K562 (cell line): ENCODE results near the gene PDZRN3. TPM values are rescaled to one million over a fixed set of nuclear protein-coding genes. Genes with fewer than 3 reads are reported as not detected.

Experiments used
- ATAC-seq: fragments of 200-7000 bp; cut with Tn5 transposase; 3 replicates; pipeline ENCODE4 v1.9.1; 2020; ENCODE audit warnings: moderate library complexity
- BruUV-seq: library from RNA; stranded (reverse); fragments of 400-500 nt; replicated peaks from 2 replicates; lab custom pipeline; 2021; lab: Mats Ljungman, UMichigan
- CTCF ChIA-PET: fragments of 300-600 bp; formaldehyde crosslinking; extraction: SDS; loops from one replicate; lab custom pipeline; 2021; ENCODE audit warnings: low intra/inter-chr PET ratio; lab: Yijun Ruan, JAX
- POLR2A ChIA-PET: fragments of 300-600, 350-650 bp; sonication (Branson Sonifier 250); formaldehyde crosslinking; extraction: SDS; loops from one replicate; lab custom pipeline; 2021; ENCODE audit warnings: antibody characterized with exemption, inconsistent platforms; lab: Yijun Ruan, JAX
- DNase-seq, 4 experiments: peaks; one replicate each; pipeline versions ENCODE4 v3.0.0 to v3.0.0-alpha.2; 2011 to 2018; ENCODE audit warnings: low spot score in 3 of 4, mixed read lengths in 3 of 4; ENCODE audit errors: extremely low read depth in 1 of 4
- FAIRE-seq: peaks from 2 replicates; lab custom pipeline; 2011; peaks lifted over from hg19 to GRCh38; lab: Jason Lieb, UNC
- H2AFZ ChIP-seq: 2 replicates; pipeline ENCODE4 v1.6.0; 2011; ENCODE audit warnings: low read depth, low read length, control low read depth, inconsistent platforms
- H3K27ac ChIP-seq: fragments of 200-600 bp; 3 replicates; pipeline ENCODE4 v1.8.0; 2011; ENCODE audit warnings: low read depth, mild to moderate bottlenecking, control low read depth, inconsistent platforms, low read length, moderate library complexity, mixed read lengths; ENCODE audit errors: extremely low read depth
- H3K27me3 ChIP-seq, 2 experiments: fragments of 300-600 bp in 1 of 2; 2 replicates in 1 of 2; 3 replicates in 1 of 2; pipeline versions ENCODE4 v1.6.0 to v1.8.0; 2011; ENCODE audit warnings: inconsistent platforms in 2 of 2, low read length in 2 of 2, mild to moderate bottlenecking in 1 of 2, mixed read lengths in 1 of 2, moderate library complexity in 1 of 2; ENCODE audit not compliant: control insufficient read depth in 2 of 2, insufficient read depth in 2 of 2
- H3K36me3 ChIP-seq: fragments of 300-600 bp; 3 replicates; pipeline ENCODE4 v1.8.0; 2011; ENCODE audit warnings: mild to moderate bottlenecking, low read length, inconsistent platforms; ENCODE audit not compliant: control insufficient read depth, insufficient read depth
- H3K4me1 ChIP-seq, 2 experiments: fragments of 200-600 bp in 1 of 2; replicated peaks in 1 of 2; 2 replicates in 1 of 2; 3 replicates in 1 of 2; pipeline versions ENCODE4 v1.5.1 to v1.8.0; 2011; ENCODE audit warnings: inconsistent platforms in 2 of 2, low read length in 2 of 2, mild to moderate bottlenecking in 1 of 2, mixed read lengths in 1 of 2, moderate library complexity in 1 of 2; ENCODE audit not compliant: control insufficient read depth in 2 of 2, insufficient read depth in 2 of 2
- H3K4me2 ChIP-seq: 2 replicates; pipeline ENCODE4 v1.6.1; 2011; ENCODE audit warnings: low read length, control low read depth, inconsistent platforms, mixed read lengths; ENCODE audit not compliant: insufficient read depth
- H3K4me3 ChIP-seq: fragments of 200-600 bp; sonication (generic), shearing (Covaris generic); 2 replicates; pipeline ENCODE4 v1.5.1; 2016; ENCODE audit warnings: control low read depth, inconsistent platforms
- H3K79me2 ChIP-seq: fragments of 200-600 bp; 3 replicates; pipeline ENCODE4 v1.8.0; 2011; ENCODE audit warnings: low read length, inconsistent platforms; ENCODE audit not compliant: control insufficient read depth, insufficient read depth
- H3K9ac ChIP-seq, 2 experiments: 2 replicates each; pipeline versions ENCODE4 v1.6.0 to v1.6.1; 2011; ENCODE audit warnings: low read depth in 2 of 2, low read length in 2 of 2, control low read depth in 1 of 2, inconsistent platforms in 1 of 2, mild to moderate bottlenecking in 1 of 2, mixed read lengths in 1 of 2; ENCODE audit not compliant: insufficient read depth in 1 of 2
- H3K9me1 ChIP-seq: one replicate; pipeline ENCODE4 v1.6.0; 2011; ENCODE audit warnings: inconsistent platforms, mild to moderate bottlenecking, low read length, moderate library complexity; ENCODE audit not compliant: control insufficient read depth, insufficient read depth
- H3K9me3 ChIP-seq: replicated peaks from 2 replicates; pipeline ENCODE4 v1.5.1; 2011; ENCODE audit warnings: low read depth, low read length, inconsistent platforms; ENCODE audit not compliant: control insufficient read depth, insufficient read depth
- H4K20me1 ChIP-seq: replicated peaks from 2 replicates; pipeline ENCODE4 v1.6.1; 2011; ENCODE audit warnings: low read length, inconsistent platforms, mixed read lengths; ENCODE audit not compliant: control insufficient read depth, insufficient read depth
- BCL6 ChIP-seq: fragments of 250-450 bp; sonication (Bioruptor Pico); IDR thresholded peaks from 2 replicates; pipeline ENCODE4 v1.4.0; 2020
- CBFB ChIP-seq: sonication (generic); formaldehyde crosslinking; IDR thresholded peaks from 2 replicates; pipeline ENCODE4 v1.4.0; 2020; ENCODE audit warnings: mild to moderate bottlenecking, missing genetic modification reagents
- E2F1 ChIP-seq: sonication (generic); formaldehyde crosslinking; IDR thresholded peaks from 2 replicates; pipeline ENCODE4 v1.8.1; 2023; ENCODE audit warnings: mild to moderate bottlenecking, missing genetic modification reagents, moderate library complexity
- EP400 ChIP-seq: fragments of 450-650 bp; IDR thresholded peaks from 2 replicates; pipeline ENCODE4 v1.6.1; 2017; ENCODE audit warnings: antibody characterized with exemption, mild to moderate bottlenecking, moderate library complexity
- FOXP4 ChIP-seq: sonication (generic); formaldehyde crosslinking; IDR thresholded peaks from 2 replicates; pipeline ENCODE4 v1.8.0; 2022; ENCODE audit warnings: mild to moderate bottlenecking, missing genetic modification reagents, borderline replicate concordance
- HBP1 ChIP-seq: fragments of 450-650 bp; formaldehyde crosslinking; IDR thresholded peaks from 2 replicates; pipeline ENCODE4 v1.4.0; 2022; ENCODE audit warnings: missing genetic modification characterization
- HDGF ChIP-seq: fragments of 450-650 bp; IDR thresholded peaks from 2 replicates; pipeline ENCODE4 v1.6.1; 2016
- KLF10 ChIP-seq: fragments of 250-450 bp; sonication (Bioruptor Pico); IDR thresholded peaks from 2 replicates; pipeline ENCODE4 v1.6.1; 2021; ENCODE audit warnings: matching md5 sums
- NR2C2 ChIP-seq, 2 experiments: fragments of 200-800 bp in 1 of 2; sonication (Bioruptor generic) in 1 of 2; sonication (generic) in 1 of 2; formaldehyde crosslinking in 1 of 2; IDR thresholded peaks; 2 replicates each; pipeline versions ENCODE4 v1.6.1 to v1.8.0; 2016 to 2022; ENCODE audit warnings: mild to moderate bottlenecking in 1 of 2, missing compliant biosample characterization in 1 of 2, missing genetic modification characterization in 1 of 2, missing genetic modification reagents in 1 of 2
- PBX2 ChIP-seq, 2 experiments: IDR thresholded peaks in 1 of 2; conservative IDR thresholded peaks in 1 of 2; 2 replicates each; pipeline ENCODE4 v1.6.1; 2016; ENCODE audit warnings: low read depth in 2 of 2, mild to moderate bottlenecking in 1 of 2, missing compliant biosample characterization in 1 of 2, missing genetic modification characterization in 1 of 2, moderate library complexity in 1 of 2
- POLR3A ChIP-seq: IDR thresholded peaks from 2 replicates; pipeline ENCODE4 v1.6.1; 2011; ENCODE audit warnings: borderline replicate concordance, mild to moderate bottlenecking, moderate library complexity; ENCODE audit not compliant: insufficient read length, insufficient read depth; ENCODE audit errors: extremely low read depth
- ZC3H4 ChIP-seq: sonication (generic); formaldehyde crosslinking; IDR thresholded peaks from 2 replicates; pipeline ENCODE4 v1.9.0; 2021; ENCODE audit warnings: missing genetic modification reagents, borderline replicate concordance
- ZNF217 ChIP-seq: sonication (generic); formaldehyde crosslinking; IDR thresholded peaks from 2 replicates; pipeline ENCODE4 v1.8.0; 2022; ENCODE audit warnings: mild to moderate bottlenecking, missing genetic modification reagents
- WGBS: fragments of 100-300 bp; shearing (Covaris generic); methylation state at CpG from one replicate; pipeline ENCODE4 v1.1.6; 2016; ENCODE audit warnings: low coverage, mixed read lengths; ENCODE audit not compliant: insufficient coverage; ENCODE audit errors: missing lambda C conversion rate; 5-methylcytosine and 5-hydroxymethylcytosine counted together
- in situ Hi-C: fragments of 300-500 bp; cut with MboI; formaldehyde crosslinking; loops from 4 replicates; pipeline ENCODE4 v1.15.0; 2018; ENCODE audit warnings: inconsistent platforms, mixed read lengths
- intact Hi-C: fragments of 100-400 bp; cut with micrococcal nuclease; formaldehyde crosslinking; loops from 2 replicates; pipeline ENCODE4 v1.14.2; 2022
- polyA plus RNA-seq, 8 experiments: library from polyadenylated mRNA; depleted of rRNA in 4 of 8; stranded (reverse) in 5 of 8; unstranded in 3 of 8; fragments of >200 nt; fragmentation: Nextera tagmentation in 2 of 8; fragmentation: Illumina TruSeq in 1 of 8; extraction: Ambion mirVana in 2 of 8; extraction: Trizol in 1 of 8; gene quantifications; 2 replicates each; pipeline versions ENCODE4 v1.2.1 to v1.2.3, GENCODE V29; 2011 to 2014; ENCODE audit warnings: inconsistent platforms in 1 of 8, missing spikeins in 1 of 8
- total RNA-seq, 7 experiments: library from RNA; depleted of rRNA in 6 of 7; stranded (reverse); fragments of >200 nt in 6 of 7; fragmentation: Illumina TruSeq in 2 of 7; extraction: Trizol in 2 of 7; gene quantifications; 2 replicates each; pipeline versions ENCODE4 v1.2.1 to v1.2.3, GENCODE V29; 2011 to 2021; ENCODE audit warnings: low replicate concordance in 1 of 7

Gene PDZRN3
- total and polyA plus RNA-seq, 9 of the 15 experiments (the other 6 are each of a cell fraction or from before 2014, with no cell fraction given): 0.16 TPM; not detected in 8

GRCh38 chr3:73467211-73467610, 157.5 kb downstream of the PDZRN3 start (continued):
- TF ChIP-seq FOXP4: no peak

GRCh38 chr3:73465926-73466325, 158.8 kb downstream of the PDZRN3 start:
- H3K4me2 ChIP-seq: no peak overlapping the region
- H3K4me3 ChIP-seq: no peak overlapping the region
- H3K9me1 ChIP-seq: no peaks in the 10 kb centered on the region
- DNase-seq (no peak), FAIRE-seq (no peak), ATAC-seq (no peak)
- H3K36me3 ChIP-seq: no peaks in the 10 kb centered on the region
- BruUV-seq: no TSS peak
- H4K20me1 ChIP-seq: no peaks in the 10 kb centered on the region
- 0% methylated on average over 2 of the region's 2 CpGs for WGBS
- H3K4me1 ChIP-seq: no peaks in the 10 kb centered on the region
- no peaks in the 10 kb centered on the region for H3K27me3 ChIP-seq
- H3K27ac ChIP-seq: no peak overlapping the region
- CTCF ChIA-PET: no interaction called here
- H3K9me3 ChIP-seq: no peaks in the 10 kb centered on the region
- H2AFZ ChIP-seq: no peak overlapping the region
- H3K9ac ChIP-seq: no peak overlapping the region
- intact Hi-C loops (no loop called here), in situ Hi-C loops (no loop called here)
- H3K79me2 ChIP-seq: no peaks in the 10 kb centered on the region
- POLR2A ChIA-PET: no interaction called here
- TF ChIP-seq E2F1 (CRISPR knock-in tag) (no peak), EP400 (no peak), HDGF (no peak), HBP1 (CRISPR knock-in tag) (no peak), POLR3A (no peak), ZNF217 (no peak), BCL6 (CRISPR knock-in tag) (no peak), PBX2 (CRISPR knock-in tag; IDR thresholded peaks at IDR 0.05; ENCODE audit: low read depth) (no peak), PBX2 (tag; conservative IDR thresholded peaks at IDR 0.05; ENCODE audit: low read depth) (no peak), NR2C2 (CRISPR knock-in tag; IDR thresholded peaks at IDR 0.05) (no peak), NR2C2 (tag; IDR thresholded peaks at IDR 0.05) (no peak), CBFB (CRISPR knock-in tag) (no peak), KLF10 (CRISPR knock-in tag) (no peak), ZC3H4 (CRISPR knock-in tag) (no peak)
